Spinal cord (tissue), 10 donors: ENCODE measurements around the gene HOXA4. TPM values are rescaled to one million over a fixed set of nuclear protein-coding genes. Genes with fewer than 3 reads are reported as not detected.

Source experiments
- DNase-seq, 6 donors: peaks; one replicate each; pipeline versions ENCODE4 v3.0.0 to v3.0.0-alpha.2; 2013 to 2015; ENCODE audit warnings: low spot score in 6 of 6, low read depth in 4 of 6
- H3K27ac ChIP-seq: one replicate; pipeline ENCODE4 v1.5.1; 2013; ENCODE audit warnings: low read depth, low read length, control low read depth
- H3K27me3 ChIP-seq: one replicate; pipeline ENCODE4 v1.6.1; 2013; ENCODE audit warnings: low read length; ENCODE audit not compliant: control insufficient read depth, insufficient read depth
- H3K36me3 ChIP-seq: one replicate; pipeline ENCODE4 v1.6.1; 2013; ENCODE audit warnings: low read length; ENCODE audit not compliant: control insufficient read depth, insufficient read depth
- H3K4me1 ChIP-seq: one replicate; pipeline ENCODE4 v1.6.1; 2013; ENCODE audit warnings: low read length; ENCODE audit not compliant: control insufficient read depth, insufficient read depth
- H3K4me3 ChIP-seq: one replicate; pipeline ENCODE4 v1.5.1; 2013; ENCODE audit warnings: low read depth, low read length, control low read depth
- H3K9me3 ChIP-seq: one replicate; pipeline ENCODE4 v1.6.1; 2013; ENCODE audit warnings: low read length; ENCODE audit not compliant: control insufficient read depth, insufficient read depth
- WGBS: methylation state at CpG from one replicate; pipeline ENCODE4 v1.1.5; 2013; ENCODE audit warnings: missing lambda C conversion rate; ENCODE audit not compliant: insufficient coverage; 5-methylcytosine and 5-hydroxymethylcytosine counted together
- polyA plus RNA-seq, 2 donors: library from polyadenylated mRNA; unstranded; fragments of 120-200 nt; gene quantifications; one replicate each; pipeline ENCODE4 v1.2.1, GENCODE V29; 2013; ENCODE audit not compliant: insufficient read length in 2 of 2
- total RNA-seq, 2 donors: library from RNA; depleted of rRNA in 1 of 2; stranded (reverse); fragments of 120-200 nt in 1 of 2; fragments of >200 nt in 1 of 2; gene quantifications; one replicate each; pipeline versions ENCODE4 v1.2.3 to v1.2.4, GENCODE V29; 2013 to 2014
- donor health status: healthy.

HOXA4 gene
- total and polyA plus RNA-seq, 4 donors: 1.4 to 56.1 (median 25.7) TPM

DNA sequence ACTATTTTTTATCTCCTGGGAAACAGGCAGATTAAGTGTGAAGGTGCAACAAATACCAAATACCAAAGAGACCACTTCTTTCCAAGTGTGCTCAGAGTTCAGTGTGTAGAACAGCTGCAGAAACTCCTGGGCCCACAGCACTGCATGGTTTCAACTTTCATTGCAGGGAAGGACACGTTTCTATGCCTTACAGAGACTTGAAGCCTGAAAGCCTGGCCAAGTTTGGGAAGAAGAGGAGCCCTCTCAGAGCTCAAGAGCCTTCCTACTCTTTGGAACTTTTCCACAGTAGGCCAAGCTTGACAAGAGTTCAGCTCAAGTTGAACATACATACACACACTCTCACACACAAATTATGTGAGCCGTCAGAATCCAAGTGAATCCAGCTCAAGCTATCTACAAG lies 2.5 kb downstream of the HOXA4 start:
- H3K4me1 ChIP-seq: peaks cover 47% of the 10 kb centered on the region
- no peak overlapping the region for H3K4me3 ChIP-seq
- WGBS: 14% methylated on average over 1 of the region's 2 CpGs
- no peaks in the 10 kb centered on the region for H3K9me3 ChIP-seq
- DNase-seq: peak in 1 of 6 donors; percentile 72
- peaks cover 5% of the 10 kb centered on the region for H3K27me3 ChIP-seq
- peaks cover 14% of the 10 kb centered on the region for H3K36me3 ChIP-seq
- peak overlapping the region; percentile 98 for H3K27ac ChIP-seq

DNA sequence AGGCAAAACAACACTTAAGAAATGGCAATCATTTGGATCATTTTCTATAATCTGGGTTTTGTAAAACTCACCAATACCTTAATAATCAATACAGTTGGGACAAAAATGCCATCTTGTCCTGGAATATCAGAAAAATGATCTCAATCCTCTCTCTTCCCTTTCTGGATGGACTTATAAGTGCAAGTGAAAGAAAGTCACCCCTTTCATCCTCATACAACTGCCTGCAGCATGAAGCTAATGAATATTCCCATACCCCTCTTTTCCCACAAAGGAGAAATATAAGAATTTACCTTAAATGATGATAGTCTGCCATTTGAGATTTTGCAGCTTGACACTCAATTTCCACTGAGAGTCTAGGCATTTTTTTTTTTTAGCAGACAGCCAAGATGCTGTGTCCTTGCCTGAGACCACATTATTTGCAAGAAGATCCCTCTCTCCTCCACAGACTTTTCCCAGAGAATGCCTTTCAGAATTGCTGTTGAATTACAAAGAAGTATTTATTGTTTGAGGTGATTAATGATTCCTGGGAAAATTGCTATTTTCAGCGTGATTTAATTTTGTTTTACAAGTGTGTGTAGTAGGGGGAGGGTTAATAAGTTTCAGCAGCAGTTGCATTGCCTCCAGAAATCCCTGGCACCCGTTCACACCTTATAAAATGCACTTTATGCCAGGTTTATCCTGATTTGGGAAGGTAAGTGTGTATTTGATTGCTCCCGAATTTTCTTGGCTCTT lies 3.8 kb downstream of the HOXA4 start:
- H3K36me3 ChIP-seq: peaks cover 22% of the 10 kb centered on the region
- peaks cover 5% of the 10 kb centered on the region for H3K27me3 ChIP-seq
- DNase-seq: no peak
- H3K4me3 ChIP-seq: no peak overlapping the region
- WGBS: no CpG with 5 or more reads among the region's 3 CpGs
- H3K9me3 ChIP-seq: no peaks in the 10 kb centered on the region
- peak overlapping the region; percentile 98 for H3K27ac ChIP-seq
- H3K4me1 ChIP-seq: peaks cover 59% of the 10 kb centered on the region

DNA sequence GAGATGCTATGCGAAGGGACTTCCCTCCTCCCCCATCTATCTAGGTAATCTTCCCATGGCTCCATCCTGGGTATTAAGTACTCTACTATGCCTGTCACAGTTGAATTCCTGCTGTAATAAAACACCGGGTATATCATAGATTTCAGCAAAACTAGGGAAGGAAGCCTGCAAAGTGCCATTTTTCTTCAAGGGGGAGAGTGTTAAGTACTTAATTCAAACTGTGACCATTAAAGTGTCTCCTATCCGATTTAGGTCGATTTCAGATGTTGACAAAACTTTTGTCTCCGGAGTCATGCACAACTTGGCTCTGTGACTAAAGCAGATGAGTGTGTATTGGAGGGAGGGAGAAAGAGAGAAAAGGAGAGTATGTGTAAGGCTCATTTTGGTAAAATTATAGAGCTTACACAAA lies 4.6 kb downstream of the HOXA4 start:
- H3K36me3 ChIP-seq: peaks cover 22% of the 10 kb centered on the region
- peak in 1 of 6 donors; percentile 85 for DNase-seq
- peaks cover 56% of the 10 kb centered on the region for H3K4me1 ChIP-seq
- H3K27me3 ChIP-seq: peaks cover 5% of the 10 kb centered on the region
- 31% methylated on average over 2 of the region's 5 CpGs for WGBS
- H3K4me3 ChIP-seq: no peak overlapping the region
- no peaks in the 10 kb centered on the region for H3K9me3 ChIP-seq
- peak overlapping the region; percentile 98 for H3K27ac ChIP-seq

DNA sequence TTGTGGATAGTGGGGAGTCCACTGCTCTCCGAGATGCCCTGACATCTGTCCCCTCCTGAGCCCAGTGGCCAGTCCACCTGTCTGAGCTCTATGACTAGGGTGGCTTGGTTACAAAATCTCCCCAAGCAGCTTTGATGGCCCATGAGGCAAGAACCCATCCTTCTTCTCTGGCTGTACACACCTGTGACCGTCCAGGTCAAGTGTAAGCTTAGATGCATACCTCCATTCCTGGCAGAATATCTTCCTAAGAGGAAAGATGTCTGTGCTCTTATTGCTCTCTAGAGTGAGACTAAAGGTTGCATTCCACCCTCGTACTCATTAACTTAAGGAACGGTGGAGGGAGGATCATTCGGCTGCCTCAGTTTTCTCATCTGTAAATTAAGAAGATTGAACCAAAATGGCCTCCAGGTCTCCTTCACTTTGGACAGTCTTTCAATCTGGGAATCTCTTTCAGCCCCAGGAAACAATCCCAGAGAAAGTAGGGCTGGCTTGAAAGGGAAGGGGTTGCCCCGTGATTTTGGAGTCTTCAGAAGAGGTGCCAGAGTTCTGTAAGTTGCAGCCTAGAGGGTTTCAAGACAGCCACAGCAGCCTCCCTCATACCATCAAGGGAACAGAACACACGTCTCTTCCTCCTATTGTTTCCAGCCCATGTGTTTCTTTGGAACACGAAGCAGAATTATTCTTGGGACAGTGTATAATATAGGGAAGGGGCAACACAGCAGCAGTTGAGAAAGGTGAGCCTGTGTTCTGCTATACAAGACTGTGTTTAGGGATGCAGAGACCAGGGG lies 5.5 kb downstream of the HOXA4 start:
- no peak for DNase-seq
- peaks cover 22% of the 10 kb centered on the region for H3K36me3 ChIP-seq
- H3K9me3 ChIP-seq: no peaks in the 10 kb centered on the region
- peaks cover 63% of the 10 kb centered on the region for H3K4me1 ChIP-seq
- H3K4me3 ChIP-seq: no peak overlapping the region
- peaks cover 8% of the 10 kb centered on the region for H3K27me3 ChIP-seq
- WGBS: 40% methylated on average over 2 of the region's 8 CpGs
- peak overlapping the region; percentile 98 for H3K27ac ChIP-seq

DNA sequence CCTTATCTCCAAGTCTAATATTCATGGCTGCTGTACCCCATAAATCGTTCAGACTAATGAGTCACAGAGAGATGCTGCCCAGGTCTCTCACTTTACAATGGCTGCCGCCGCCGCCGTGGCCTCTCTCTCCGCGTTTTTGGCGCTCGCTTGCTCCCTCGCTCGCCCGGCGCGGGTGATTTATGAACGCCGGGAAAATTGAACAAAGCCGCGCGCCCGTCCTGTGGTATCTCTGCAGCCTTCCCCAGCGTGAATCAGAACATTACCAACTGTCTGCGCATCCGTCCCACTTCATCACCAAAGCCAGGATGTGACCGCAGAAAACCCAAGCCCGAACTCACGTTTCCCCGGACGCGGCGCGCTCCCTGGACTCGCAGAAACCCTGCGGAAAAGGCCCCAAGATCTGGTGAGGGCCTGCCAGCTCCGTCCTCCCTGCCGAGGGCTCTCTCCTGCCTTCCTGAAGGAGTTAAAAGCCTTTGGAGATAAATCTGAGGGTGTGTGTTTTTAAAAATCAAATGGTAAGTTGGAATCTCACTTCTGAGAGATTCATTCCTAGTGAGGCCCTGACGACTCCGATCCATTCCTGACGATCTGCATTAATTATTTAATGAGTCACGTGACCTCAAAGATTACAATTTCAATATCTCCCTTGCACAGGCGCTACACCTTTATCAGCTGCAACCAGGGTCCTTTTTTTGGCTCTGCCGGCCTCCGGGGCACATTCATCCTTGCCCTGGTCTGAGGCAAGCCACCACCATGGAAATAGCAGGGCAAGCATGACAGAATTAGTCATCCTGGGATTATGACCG lies 6.3 kb downstream of the HOXA4 start:
- H3K4me1 ChIP-seq: peaks cover 62% of the 10 kb centered on the region
- peaks cover 8% of the 10 kb centered on the region for H3K27me3 ChIP-seq
- peak overlapping the region; percentile 46 for H3K4me3 ChIP-seq
- H3K36me3 ChIP-seq: peaks cover 19% of the 10 kb centered on the region
- peak overlapping the region; percentile 98 for H3K27ac ChIP-seq
- H3K9me3 ChIP-seq: no peaks in the 10 kb centered on the region
- 16% methylated on average over 41 of the region's 43 CpGs for WGBS
- peak in 2 of 6 donors; percentile 75 to 91 for DNase-seq

DNA sequence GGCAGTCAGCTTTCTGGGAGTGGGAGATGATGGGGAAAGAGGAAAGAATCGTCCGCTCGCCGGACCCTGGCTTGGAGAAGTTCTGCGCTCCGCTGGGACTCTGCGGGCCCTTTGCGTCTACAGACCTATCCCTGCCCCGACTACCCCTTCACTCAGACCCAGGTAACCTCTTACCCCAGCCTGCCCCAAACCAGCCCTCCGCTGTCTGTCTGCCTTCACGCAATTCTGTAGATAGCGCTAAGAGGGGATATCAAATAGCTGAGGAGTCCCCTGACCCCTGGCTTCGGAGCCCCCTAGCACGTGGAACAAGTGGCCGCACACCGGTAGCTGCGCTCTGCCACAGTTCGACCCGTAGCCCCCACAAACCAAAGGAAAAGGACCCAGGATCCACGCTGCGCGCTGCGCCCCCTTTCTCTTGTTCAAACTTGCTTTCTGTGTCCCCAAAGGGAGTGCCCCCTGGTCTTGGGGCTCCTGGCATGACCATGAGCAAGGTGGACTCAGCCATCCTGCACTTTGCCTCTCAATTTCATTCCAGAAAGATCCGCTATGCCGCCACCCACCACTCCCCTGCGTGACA lies 7.0 kb downstream of the HOXA4 start:
- H3K4me1 ChIP-seq: peaks cover 60% of the 10 kb centered on the region
- H3K4me3 ChIP-seq: peak overlapping the region; percentile 46
- H3K36me3 ChIP-seq: peaks cover 17% of the 10 kb centered on the region
- peaks cover 10% of the 10 kb centered on the region for H3K27me3 ChIP-seq
- 26% methylated on average over 14 of the region's 26 CpGs for WGBS
- peak overlapping the region; percentile 98 for H3K27ac ChIP-seq
- DNase-seq: no peak
- H3K9me3 ChIP-seq: no peaks in the 10 kb centered on the region

DNA sequence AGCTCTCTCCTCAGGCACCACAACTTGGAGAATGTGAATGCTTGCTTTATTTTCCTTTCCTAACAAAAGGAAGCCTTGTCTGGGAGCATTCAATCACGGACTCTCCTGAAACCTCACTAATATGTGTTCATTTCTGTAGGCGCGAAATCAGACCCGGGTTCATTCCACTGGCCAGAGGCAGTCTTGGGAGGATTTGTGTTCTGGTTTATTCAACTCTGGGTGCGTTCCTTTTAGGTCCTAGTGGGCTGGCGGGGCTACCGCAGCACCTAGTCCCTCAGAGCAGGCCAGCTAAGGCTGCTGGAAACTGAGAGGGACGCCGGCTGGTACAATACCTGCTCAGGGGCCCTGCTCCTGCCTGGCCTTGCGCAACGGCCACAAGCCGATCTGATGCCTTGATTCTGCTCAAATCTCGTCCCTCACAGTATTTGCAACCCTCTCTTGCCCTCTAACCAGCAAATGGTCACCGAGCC lies 7.5 kb downstream of the HOXA4 start:
- peak in 2 of 6 donors; percentile 77 to 87 for DNase-seq
- H3K4me3 ChIP-seq: peak overlapping the region; percentile 46

DNA sequence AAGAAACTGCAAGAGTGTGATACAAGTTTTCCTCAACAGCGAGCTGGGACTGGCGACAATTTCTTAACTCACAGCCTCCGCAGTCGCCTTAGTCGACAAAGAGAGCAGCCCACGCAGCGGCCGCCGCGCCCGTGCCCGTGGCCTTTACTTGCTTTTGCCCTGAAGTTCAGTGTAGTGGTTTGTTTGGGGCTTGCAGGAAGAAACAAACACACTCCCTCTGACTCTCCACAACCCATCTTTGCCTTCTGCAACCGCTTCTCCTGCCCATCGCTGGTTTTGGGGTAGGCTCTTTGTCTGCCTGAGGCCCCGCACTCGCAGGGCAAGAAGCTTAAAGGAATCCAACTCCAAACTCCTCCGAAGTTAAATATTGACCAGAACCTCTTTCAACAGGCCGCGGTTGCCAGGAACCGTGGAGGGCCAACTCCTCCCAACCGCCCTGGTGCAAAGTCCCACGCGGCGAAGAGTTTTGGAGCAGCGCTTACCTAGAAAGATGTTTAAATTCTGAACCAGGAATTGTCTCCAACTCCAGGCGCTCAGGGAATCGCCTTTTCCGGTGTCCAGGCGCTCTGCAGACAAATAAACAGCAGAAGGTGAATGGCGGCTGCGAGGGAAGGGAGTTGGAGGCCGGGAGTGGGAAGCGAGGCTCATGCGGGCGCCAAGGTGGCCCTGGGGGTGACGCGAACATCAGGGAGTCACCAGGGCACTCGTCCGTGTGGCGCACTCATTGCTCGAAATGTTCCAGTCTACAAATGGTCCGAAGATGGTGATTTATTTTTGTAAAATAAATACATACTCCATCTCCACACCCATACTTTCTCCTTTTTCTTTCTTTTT lies 8.3 kb downstream of the HOXA4 start:
- DNase-seq: peak in 1 of 6 donors; percentile 74
- H3K27me3 ChIP-seq: peaks cover 12% of the 10 kb centered on the region
- peaks cover 25% of the 10 kb centered on the region for H3K36me3 ChIP-seq
- H3K4me1 ChIP-seq: peaks cover 73% of the 10 kb centered on the region
- no peaks in the 10 kb centered on the region for H3K9me3 ChIP-seq
- peak overlapping the region; percentile 46 for H3K4me3 ChIP-seq
- peak overlapping the region; percentile 98 for H3K27ac ChIP-seq
- 19% methylated on average over 25 of the region's 42 CpGs for WGBS

More for the DNA sequence above, 7.5 kb downstream of the HOXA4 start:
- Histone ChIP-seq H3K27ac (peak overlapping the region; percentile 98), H3K36me3 (peaks cover 18% of the 10 kb centered on the region), H3K27me3 (peaks cover 11% of the 10 kb centered on the region), H3K4me1 (peaks cover 66% of the 10 kb centered on the region), H3K9me3 (no peaks in the 10 kb centered on the region)
- WGBS: 16% methylated on average over 11 of the region's 14 CpGs
